Activated T-helper 2 cell treated with anti-CD3 and anti-CD28 coated beads, Interferon-gamma antibody, Interleukin-2, Interleukin-4, amounts not matched to agents 10 μg/mL and 5 μg/mL and 100 μg/mL, durations not matched to agents 14 hours and 24 hours and 36 hours (primary cell): Measurements from ENCODE around the gene SELENBP1. TPM values are rescaled to one million over a fixed set of nuclear protein-coding genes. Genes with fewer than 3 reads are reported as not detected.
"Not testable (repeated sequence)": the region's sequence is repeated elsewhere in the genome, so short reads cannot be mapped to it uniquely, and the experiment has no call there.

ENCODE experiments used
- DNase-seq: peaks from one replicate; pipeline ENCODE4 v3.0.0; 2021; ENCODE audit warnings: low spot score
- H3K27ac Mint-ChIP-seq: one replicate; pipeline ENCODE4 v1.8.0; 2021; ENCODE audit warnings: mixed read lengths
- H3K27me3 Mint-ChIP-seq: one replicate; pipeline ENCODE4 v1.8.0; 2021; ENCODE audit warnings: low read depth, mixed read lengths
- H3K36me3 Mint-ChIP-seq: one replicate; pipeline ENCODE4 v1.8.0; 2021; ENCODE audit warnings: low read depth, mixed read lengths
- H3K4me1 Mint-ChIP-seq: one replicate; pipeline ENCODE4 v1.8.0; 2021; ENCODE audit warnings: low read depth, mixed read lengths
- H3K4me3 Mint-ChIP-seq: one replicate; pipeline ENCODE4 v1.8.0; 2021; ENCODE audit warnings: low read depth, mild to moderate bottlenecking, moderate library complexity, mixed read lengths
- H3K9me3 Mint-ChIP-seq: one replicate; pipeline ENCODE4 v1.8.0; 2021; ENCODE audit warnings: mixed read lengths
- intact Hi-C: fragments of 100-400 bp; cut with micrococcal nuclease; formaldehyde crosslinking; loops from one replicate; pipeline ENCODE4 v1.15.1; 2023
- total RNA-seq: library from RNA; stranded (reverse); gene quantifications from 2 replicates; pipeline ENCODE4 v1.2.3, GENCODE V29; 2022

The SELENBP1 gene
- total RNA-seq, 1 donor from 2014 or later: not detected

- H3K36me3 Mint-ChIP-seq: no peaks in the 10 kb centered on the region
- H3K9me3 Mint-ChIP-seq: no peaks in the 10 kb centered on the region
- H3K27me3 Mint-ChIP-seq: no peaks in the 10 kb centered on the region
- DNase-seq: no peak
- H3K4me1 Mint-ChIP-seq: no peaks in the 10 kb centered on the region
- intact Hi-C loops: no loop called here
- no peak overlapping the region for H3K4me3 Mint-ChIP-seq
- no peak overlapping the region for H3K27ac Mint-ChIP-seq
Observed at GRCh38 chr1:151369621-151370048, 2.9 kb downstream of the SELENBP1 start.

GRCh38 chr1:151369302-151369610, 3.2 kb downstream of the SELENBP1 start:
- DNase-seq: no peak
- Mint-ChIP-seq H3K36me3 (no peaks in the 10 kb centered on the region), H3K27ac (no peak overlapping the region)

DNA sequence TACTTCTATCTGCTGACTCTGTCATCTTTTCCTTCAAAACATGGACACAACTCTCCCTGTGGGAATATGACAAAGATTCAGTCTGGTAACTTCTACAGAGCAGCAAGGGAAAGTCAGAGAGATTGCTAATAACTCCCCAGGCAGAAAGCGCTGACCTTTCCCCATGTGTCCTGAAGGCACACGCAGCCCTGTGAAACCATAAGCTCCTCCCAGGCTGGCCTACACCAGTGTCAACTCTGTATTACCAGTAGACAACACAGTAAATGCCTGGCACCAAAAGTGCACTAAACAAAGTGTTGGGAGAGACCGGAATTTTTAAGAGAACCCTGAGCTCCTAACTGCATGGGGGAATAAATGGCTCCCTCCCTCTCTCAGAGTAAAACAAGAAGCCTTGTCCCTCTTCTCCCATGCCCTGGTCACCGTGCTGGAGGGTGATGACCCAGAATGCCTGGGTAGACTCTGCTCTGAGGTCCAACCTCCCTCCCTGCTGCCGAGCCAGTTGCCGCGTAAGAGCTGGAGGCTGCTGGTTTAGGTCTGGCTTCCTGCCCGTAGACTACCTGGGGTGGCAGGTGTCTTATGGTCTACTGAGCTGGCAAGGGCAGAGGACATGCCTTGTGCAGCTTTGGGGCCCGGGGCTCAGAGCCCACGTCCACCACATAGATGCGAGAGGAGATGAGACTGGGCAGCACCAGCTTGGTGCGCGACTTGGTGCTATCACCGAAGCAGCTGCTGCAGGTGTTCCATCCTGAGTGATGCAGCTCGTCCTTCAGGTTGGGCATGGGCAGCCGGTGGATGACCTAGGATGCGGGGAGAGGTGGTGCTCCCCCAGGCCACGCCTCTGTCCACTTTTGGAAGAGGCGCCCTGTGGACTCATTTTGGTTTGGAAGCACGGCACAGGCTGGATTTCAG, 3.9 kb downstream of the SELENBP1 start:
- Mint-ChIP-seq H3K27me3 (no peaks in the 10 kb centered on the region), H3K4me1 (no peaks in the 10 kb centered on the region), H3K36me3 (no peaks in the 10 kb centered on the region), H3K9me3 (no peaks in the 10 kb centered on the region), H3K4me3 (no peak overlapping the region), H3K27ac (no peak overlapping the region)
- intact Hi-C loops: no loop called here
- DNase-seq: no peak

More at GRCh38 chr1:151369302-151369610, 3.2 kb downstream of the SELENBP1 start:
- Mint-ChIP-seq H3K4me3 (no peak overlapping the region), H3K4me1 (no peaks in the 10 kb centered on the region), H3K27me3 (no peaks in the 10 kb centered on the region), H3K9me3 (no peaks in the 10 kb centered on the region)
- intact Hi-C loops: no loop called here

DNA sequence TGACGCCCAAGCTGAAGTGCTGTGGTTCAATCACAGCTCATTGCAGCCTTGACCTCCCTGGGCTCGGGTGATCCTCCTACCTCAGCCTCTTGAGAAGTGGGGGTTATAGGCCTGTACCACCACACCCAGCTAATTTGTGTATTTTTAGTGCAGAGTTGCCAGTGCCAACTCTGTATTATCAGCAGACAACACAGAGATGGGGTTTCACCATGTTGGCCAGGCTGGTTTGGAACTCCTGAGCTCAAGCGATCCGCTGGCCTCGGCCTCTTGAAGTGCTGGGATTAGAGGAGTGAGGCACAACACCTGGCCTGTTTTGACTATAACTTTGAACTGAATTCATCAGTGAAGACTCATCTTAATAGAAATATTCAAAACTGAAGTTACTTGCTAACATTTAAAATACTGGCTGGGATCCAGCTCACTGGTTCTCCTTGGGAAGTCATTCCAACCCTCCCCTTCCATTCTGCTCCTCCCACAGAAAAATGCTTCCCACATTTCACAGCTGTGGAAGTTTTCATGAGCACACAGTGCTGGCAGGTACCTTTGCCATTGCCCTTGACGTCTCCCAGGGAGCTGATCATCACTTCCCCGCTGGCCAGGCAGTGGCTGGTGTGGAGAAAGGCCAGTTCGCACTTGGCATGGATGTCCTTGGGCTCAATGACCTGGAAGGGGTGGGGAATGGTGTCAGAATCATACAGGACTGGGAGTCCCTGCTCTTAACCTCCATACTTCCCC, 4.7 kb downstream of the SELENBP1 start:
- no peaks in the 10 kb centered on the region for H3K4me1 Mint-ChIP-seq
- intact Hi-C loops: no loop called here
- no peaks in the 10 kb centered on the region for H3K36me3 Mint-ChIP-seq
- DNase-seq: no peak
- H3K9me3 Mint-ChIP-seq: peaks cover 1% of the 10 kb centered on the region
- no peak overlapping the region for H3K27ac Mint-ChIP-seq
- H3K27me3 Mint-ChIP-seq: no peaks in the 10 kb centered on the region
- H3K4me3 Mint-ChIP-seq: no peak overlapping the region

DNA sequence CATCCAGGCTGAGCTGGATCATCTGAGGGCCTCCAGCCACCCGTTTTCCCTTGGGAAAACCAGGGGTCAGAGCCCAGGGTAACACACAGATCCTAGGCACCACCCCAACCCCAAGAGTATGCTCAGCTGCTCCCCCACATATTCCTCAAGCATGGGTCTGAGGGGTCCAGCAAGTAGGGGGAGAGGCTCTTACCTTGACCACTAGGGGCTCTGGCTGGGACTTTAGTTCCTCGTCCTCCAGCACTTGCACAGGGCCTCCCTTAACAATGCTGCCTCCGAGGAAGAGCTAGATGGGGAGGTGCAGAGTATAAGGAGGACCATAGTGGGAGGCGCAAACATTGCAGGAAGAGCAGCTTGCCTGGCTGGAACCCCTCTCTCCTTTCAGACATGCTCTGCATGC, 7.5 kb downstream of the SELENBP1 start:
- Mint-ChIP-seq H3K27ac (no peak overlapping the region), H3K27me3 (no peaks in the 10 kb centered on the region), H3K9me3 (peaks cover 21% of the 10 kb centered on the region), H3K36me3 (no peaks in the 10 kb centered on the region), H3K4me3 (no peak overlapping the region), H3K4me1 (no peaks in the 10 kb centered on the region)
- no peak for DNase-seq
- intact Hi-C loops: no loop called here

- Mint-ChIP-seq H3K4me1 (no peaks in the 10 kb centered on the region), H3K27me3 (no peaks in the 10 kb centered on the region), H3K4me3 (no peak overlapping the region), H3K36me3 (no peaks in the 10 kb centered on the region), H3K9me3 (peaks cover 21% of the 10 kb centered on the region), H3K27ac (no peak overlapping the region)
- DNase-seq: no peak
- intact Hi-C loops: no loop called here
Observed at GRCh38 chr1:151362308-151363155, 10.0 kb downstream of the SELENBP1 start.

DNA sequence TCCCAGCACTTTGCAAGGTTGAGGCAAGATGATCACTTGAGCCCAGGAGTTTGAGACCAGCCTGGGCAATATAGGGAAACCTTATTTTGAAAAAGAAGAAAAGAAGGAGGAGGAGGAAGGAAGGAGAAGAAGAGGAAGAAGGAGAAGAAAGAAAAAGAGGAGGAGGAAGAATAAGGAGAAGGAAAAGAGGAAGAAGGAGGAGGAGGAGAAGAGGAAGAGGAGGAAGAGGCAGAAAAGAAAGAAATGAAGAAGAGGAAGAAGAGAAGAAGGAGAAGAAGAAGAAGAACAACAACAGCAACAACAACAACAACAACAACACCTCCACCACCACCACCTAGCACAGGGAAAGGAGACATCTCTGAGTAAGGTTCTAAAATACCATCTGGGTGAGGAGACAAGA, 10.6 kb downstream of the SELENBP1 start:
- Mint-ChIP-seq H3K27ac (no peak overlapping the region), H3K4me1 (no peaks in the 10 kb centered on the region), H3K4me3 (no peak overlapping the region), H3K36me3 (no peaks in the 10 kb centered on the region), H3K9me3 (peaks cover 21% of the 10 kb centered on the region), H3K27me3 (no peaks in the 10 kb centered on the region)
- no peak for DNase-seq
- intact Hi-C loops: no loop called here

GRCh38 chr1:151356696-151357095, 15.8 kb downstream of the SELENBP1 start:
- Mint-ChIP-seq H3K9me3 (peaks cover 16% of the 10 kb centered on the region), H3K4me1 (no peaks in the 10 kb centered on the region)

GRCh38 chr1:151352021-151352718, 20.3 kb downstream of the SELENBP1 start:
- DNase-seq: no peak
- Mint-ChIP-seq H3K9me3 (peaks cover 9% of the 10 kb centered on the region), H3K36me3 (peaks cover 8% of the 10 kb centered on the region), H3K27ac (no peak overlapping the region), H3K27me3 (peaks cover 6% of the 10 kb centered on the region), H3K4me1 (peaks cover 9% of the 10 kb centered on the region), H3K4me3 (no peak overlapping the region)
- intact Hi-C loops: no loop called here

More at GRCh38 chr1:151356696-151357095, 15.8 kb downstream of the SELENBP1 start:
- intact Hi-C loops: no loop called here
- Mint-ChIP-seq H3K4me3 (no peak overlapping the region), H3K36me3 (peaks cover 8% of the 10 kb centered on the region), H3K27me3 (peaks cover 6% of the 10 kb centered on the region), H3K27ac (no peak overlapping the region)
- DNase-seq: no peak

- DNase-seq, H3K27ac Mint-ChIP-seq, H3K27me3 Mint-ChIP-seq, H3K9me3 Mint-ChIP-seq, intact Hi-C loops, H3K4me3 Mint-ChIP-seq: not testable (repeated sequence)
- peaks cover 20% of the 10 kb centered on the region for H3K4me1 Mint-ChIP-seq
- H3K36me3 Mint-ChIP-seq: peaks cover 20% of the 10 kb centered on the region
Observed at GRCh38 chr1:151350323-151350722, 22.2 kb downstream of the SELENBP1 start.

DNA sequence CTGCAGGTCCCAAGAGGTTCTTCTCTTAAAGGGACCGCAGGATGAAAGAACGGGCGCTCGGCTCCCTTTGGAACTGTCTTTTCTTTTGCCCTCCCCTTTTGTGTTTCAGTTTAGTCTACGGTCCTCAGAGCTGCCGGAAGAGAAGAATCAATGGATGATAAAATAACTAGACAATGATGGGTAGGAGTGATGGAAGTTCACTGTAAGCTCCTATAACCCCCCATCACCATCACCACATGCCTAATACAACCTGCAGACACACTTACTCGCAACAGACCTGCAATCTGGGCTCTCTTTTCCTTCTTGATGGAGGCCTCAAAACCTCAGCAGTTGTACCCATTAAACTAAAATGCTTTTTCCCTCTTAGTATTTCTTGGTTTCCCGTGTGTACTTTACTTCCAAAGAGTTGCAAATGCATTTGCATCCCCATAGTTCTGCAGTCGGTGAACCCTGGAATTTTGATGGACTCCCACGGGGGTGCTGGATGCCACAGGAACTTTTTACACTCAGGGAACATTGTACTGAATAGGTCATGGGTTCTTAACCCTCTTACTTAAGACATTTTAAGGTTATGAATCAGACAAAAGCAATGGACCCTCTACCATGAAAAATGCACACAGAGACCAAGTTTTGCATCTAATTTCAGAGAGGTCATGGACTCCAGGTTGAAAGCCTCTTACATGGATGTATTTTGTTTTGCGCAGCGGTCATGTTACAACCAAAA, 24.8 kb downstream of the SELENBP1 start:
- H3K36me3 Mint-ChIP-seq: peaks cover 44% of the 10 kb centered on the region
- H3K4me3 Mint-ChIP-seq: peak overlapping the region; percentile 94
- intact Hi-C loops: loop anchor here (1.0 to 5.0 kb wide), 5 partner anchors 20 to 150 kb away; partner anchors contain the start of genes PI4KB, PIP5K1A, PSMB4 and ZNF687
- H3K27me3 Mint-ChIP-seq: no peaks in the 10 kb centered on the region
- peaks cover 29% of the 10 kb centered on the region for H3K4me1 Mint-ChIP-seq
- no peak for DNase-seq
- H3K27ac Mint-ChIP-seq: peak overlapping the region; percentile 99
- peaks cover 9% of the 10 kb centered on the region for H3K9me3 Mint-ChIP-seq
